HG03139 (cell line): ENCODE measurements around the gene COX5A.
"Not testable (repeated sequence)": the region's sequence is repeated elsewhere in the genome, so short reads cannot be mapped to it uniquely, and the experiment has no call there.

Experiments used
- ATAC-seq: cut with Tn5 transposase; IDR thresholded peaks from one replicate; pipeline ENCODE4 v1.9.1; 2021; ENCODE audit not compliant: unreplicated experiment

The COX5A gene

DNA sequence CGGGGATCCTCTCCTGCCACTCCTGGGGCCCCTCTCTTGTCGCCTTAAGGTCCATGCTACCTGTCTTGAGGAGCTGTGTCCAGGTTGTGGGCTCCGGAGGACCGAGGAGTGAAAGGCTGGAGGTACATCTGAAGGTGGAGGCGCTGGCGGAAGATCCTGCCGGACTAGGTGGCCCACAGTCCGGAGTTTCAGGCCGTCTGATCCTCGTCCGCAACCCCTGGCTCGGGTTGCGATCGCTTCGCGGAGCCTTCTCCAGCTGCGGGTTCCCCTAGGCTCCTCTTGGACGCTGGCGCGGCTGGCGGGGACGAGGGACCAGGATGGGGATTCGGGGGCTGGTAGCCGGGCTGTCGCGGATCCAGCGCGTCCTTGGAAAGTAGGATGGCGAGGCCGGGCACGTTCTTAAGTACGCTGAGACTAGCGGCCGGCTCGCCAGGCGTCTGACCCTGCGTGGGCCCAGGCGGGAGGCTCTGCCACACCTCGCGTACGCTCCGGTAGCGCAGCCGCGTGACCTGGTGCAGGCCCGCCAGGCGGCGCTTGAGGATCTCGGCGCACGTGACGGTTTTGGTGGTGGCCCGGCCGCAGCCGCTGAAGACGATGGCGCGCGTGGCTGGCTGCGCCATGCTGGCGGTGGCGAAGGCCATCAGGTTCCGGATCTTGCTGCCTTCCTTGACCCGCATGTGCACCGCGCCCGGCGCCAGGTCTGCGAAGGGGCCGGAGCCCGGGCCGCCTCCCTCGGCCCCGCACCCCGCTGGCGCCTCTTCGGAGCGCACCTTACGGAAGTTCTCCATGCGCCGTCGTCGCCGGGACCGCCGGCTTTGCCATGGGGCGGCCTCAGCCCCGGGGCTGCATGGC lies 18.1 kb upstream of the COX5A start:
- ATAC-seq: no peak

DNA sequence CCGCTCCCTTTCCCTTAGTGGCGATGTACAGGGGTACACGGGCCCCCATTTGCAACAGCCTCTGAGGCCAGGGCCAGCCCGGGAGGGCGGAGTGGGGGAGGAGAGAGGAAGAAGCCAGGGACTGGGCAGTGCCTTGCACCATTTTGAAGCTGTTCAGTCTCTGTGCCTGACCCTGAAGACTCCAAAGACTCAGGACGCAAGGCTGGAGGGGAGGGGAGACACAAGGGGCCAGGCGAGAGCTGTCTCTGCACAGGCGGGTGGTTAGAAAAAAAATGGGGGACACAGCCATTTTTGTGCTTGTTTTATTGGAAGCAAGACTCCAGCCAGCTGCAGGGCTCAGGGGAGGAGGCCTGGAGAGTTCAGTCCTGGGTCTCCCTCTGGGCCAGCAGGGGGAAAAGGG lies 17.1 kb upstream of the COX5A start:
- no peak for ATAC-seq

DNA sequence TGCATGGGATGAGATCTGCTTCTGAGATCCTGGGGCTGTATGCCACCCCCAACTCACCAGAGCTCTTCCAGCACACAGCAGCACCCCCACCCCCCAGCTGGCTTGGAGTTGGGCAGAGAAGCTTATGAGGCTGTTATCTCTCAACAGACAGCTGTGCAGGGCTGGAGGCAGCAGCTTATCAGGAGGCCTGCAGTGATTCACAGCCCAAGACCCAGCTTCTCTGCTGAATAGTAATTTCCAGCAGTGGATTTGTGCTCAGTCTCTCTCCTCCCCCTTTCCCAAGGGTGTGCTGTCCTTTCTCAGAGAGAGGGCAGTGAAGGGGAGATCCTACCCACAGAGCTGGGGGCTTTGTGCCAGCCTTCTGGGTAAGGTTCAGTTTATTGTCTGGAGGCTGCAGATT lies 16.6 kb upstream of the COX5A start:
- no peak for ATAC-seq

DNA sequence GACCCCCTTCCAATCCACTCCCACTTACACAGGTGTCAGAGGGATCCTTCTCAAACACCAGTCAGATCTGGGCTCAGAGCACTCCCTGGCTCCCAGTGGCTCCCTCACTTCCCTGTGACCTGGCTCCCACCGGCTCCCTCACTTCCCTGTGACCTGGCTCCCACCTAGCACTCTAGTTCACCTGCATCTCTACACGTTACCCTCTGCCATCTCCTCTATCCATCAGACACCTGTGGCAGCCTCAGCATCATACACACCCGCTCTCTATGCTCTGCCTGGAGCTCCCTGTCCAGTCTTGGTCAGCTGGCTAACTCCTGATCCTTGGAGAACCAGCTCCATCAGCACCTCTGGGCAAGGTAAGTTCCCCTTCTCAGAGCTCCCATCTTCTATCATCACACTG lies 13.1 kb upstream of the COX5A start:
- no peak for ATAC-seq

DNA sequence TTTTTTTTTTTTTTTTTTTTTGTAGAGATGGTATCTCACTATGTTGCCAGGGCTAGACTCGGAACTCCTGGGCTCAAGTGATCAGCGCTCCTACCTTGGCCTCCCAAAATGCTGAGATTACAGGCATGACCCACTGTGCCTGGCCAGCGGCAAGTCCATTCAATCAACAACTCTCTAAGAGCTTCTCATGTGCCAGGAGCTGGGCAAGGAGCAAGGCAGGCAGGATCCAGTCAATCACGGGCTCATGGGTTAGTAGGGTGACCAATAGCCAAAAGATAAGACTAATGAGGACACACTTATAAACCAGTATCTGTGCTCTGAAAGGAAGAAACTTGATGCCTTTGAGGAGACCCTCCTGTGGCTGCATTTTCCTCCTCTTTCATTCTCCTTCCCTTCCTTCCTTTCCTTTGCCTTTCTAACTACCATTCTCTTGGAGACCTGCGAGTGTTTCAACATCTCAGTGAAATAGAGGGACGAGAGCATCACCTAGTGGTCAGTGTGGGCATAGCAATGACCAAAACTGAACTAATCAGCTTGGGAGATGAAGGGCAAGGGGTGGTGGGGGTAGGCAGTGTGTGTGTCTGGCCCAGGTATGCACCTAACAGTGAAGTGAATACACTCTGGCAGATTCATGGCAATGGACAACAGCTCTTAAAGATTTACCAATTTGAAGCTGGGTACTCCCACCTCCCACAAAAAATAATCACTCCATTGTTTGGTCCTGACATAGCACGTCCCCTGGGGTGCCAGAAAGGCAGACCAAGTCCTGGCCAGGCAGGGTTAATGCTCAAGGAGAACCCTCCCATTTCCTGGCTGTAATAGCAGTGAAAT lies 12.4 kb upstream of the COX5A start:
- no peak for ATAC-seq

DNA sequence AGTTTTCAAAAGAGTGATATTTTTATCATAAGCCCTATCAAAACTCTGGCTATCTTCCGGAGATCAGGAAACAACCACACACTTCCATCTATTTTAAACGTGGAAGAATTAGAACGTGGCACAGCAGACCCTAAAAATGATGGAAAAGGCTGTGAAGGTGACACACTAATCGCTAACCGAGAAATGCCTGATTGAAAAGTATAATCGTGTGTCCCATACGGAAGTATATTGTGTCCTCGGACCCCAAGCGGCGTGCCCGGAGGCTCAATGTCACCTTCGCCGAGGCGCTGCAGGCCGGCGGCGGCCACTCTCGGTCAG lies 642 bp downstream of the COX5A start:
- no peak for ATAC-seq

DNA sequence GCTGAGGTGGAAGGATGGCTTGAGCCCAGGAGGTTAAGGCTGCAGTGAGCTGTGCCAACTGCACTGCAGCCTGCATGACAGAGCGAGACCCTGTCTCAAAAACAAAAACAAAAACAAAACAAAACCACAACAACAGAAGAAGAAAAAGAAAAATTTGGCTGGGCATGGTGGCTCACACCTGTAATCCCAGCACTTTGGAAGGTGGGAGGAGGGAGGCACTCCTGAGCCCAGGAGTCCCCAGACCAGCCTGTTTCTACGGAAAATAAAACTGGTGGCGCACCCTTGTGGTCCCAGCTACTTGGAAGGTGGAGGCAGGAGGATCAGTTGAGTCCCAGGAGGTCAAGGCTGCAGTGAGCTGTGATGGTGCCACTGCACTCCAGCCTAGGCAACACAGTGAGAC lies 2.7 kb downstream of the COX5A start:
- not testable (repeated sequence) for ATAC-seq

DNA sequence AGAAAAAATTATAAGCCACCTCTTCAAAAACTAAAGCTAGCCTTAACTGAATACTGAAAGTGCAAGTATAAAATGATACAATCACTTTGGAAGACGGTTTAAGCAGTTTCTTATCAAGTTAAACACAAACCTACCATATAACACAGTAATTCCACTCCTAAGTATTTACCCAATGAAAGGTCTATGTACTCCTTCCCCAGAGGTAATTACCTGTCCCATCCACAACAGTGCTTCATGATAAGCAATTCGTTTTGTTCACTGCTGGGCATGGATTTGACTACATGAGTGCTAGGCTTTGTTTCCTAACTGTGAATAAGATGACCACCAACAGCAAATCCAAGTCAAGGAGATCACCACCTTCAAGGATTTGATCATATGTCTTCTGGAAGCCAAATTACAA lies 4.3 kb downstream of the COX5A start:
- no peak for ATAC-seq

DNA sequence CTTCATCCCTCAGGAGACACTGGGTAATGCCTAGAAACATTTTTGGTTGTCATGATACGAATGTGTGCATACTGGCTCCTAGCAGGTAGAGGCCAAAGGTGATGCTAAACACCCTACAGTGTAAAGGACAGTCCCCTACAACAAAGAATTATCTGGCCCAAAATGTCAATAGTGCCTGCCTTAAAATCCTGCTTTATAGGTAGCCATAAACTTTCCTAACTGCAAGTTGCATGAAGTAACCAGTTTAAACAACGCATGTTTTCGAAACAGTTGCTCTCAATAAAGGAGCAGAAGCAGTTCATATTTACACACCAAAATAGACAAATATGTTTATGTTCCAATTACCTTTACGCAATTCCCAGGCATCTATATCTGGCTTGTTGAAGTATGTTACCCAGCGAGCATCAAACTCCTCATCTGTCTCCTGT lies 9.1 kb downstream of the COX5A start:
- no peak for ATAC-seq

DNA sequence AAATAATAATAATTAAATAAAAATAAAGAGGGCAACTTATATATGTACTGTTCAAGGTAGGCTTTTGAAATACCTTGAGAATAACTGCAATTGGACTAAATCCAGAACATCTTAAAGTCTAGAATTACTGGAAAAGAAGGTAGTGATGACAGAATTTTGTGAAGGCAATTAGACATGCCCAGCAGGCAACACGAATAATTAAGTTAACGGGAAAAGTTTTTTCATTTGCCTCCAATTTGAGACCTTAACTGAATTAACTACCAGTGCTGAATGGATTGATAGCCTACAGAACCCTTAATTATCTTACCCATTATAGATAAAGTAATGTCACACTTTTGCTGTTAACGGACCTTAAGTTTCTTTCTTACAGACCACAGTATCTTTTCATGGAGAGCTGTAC lies 13.3 kb downstream of the COX5A start:
- no peak for ATAC-seq

DNA sequence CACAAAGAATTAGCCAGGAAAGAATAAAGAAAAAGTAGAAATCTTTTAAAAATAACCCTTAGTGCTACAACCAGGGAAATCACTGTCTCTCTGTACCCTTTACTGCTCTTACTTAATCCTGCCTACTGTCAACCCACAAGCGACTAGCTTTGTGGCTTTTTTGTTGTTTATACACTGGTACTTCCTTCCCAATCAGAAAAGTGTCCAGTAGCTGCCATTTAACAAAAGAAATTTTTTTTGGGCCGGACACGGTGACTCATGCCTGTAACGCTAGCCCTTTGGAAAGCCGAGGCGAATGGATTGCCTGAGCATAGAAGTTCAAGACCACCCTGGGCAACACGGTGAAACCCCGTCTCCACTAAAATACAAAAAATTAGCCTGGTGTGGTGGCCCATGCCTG lies 17.4 kb downstream of the COX5A start:
- no peak for ATAC-seq

DNA sequence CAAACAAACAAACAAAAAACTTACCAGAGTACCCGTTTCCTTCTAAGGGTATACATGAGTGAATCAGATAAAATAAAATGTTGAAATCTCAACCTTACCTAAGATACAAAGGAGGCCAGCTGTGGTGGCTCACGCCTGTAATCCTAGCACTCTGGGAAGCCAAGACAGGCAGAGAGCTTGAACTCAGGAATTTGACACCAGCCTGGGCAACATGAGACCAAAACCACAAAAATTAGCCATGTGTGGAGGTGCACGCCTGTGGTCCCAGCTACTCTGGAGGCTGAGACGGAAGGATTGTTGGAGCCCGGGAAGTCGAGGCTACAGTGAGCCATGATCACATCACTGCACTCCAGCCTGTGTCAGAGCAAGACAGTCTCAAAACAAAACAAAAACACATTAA lies 20.2 kb downstream of the COX5A start:
- ATAC-seq: no peak

DNA sequence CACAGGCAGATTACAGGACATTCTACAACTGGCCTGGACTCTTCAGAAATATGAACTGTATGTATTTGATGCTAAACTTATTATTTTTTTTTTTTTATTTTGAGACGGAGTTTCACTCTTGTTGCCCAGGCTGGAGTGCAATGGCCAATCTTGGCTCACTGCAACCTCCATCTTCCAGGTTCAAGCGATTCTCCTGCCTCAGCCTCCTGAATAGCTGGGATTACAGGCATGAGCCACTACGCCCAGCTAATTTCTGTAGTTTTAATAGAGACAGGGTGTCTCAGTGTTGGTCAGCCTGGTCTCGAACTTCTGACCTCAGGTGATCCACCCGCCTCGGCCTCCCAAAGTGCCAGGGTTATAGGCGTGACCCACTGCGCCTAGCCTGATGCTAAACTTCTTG lies 24.1 kb downstream of the COX5A start:
- not testable (repeated sequence) for ATAC-seq

DNA sequence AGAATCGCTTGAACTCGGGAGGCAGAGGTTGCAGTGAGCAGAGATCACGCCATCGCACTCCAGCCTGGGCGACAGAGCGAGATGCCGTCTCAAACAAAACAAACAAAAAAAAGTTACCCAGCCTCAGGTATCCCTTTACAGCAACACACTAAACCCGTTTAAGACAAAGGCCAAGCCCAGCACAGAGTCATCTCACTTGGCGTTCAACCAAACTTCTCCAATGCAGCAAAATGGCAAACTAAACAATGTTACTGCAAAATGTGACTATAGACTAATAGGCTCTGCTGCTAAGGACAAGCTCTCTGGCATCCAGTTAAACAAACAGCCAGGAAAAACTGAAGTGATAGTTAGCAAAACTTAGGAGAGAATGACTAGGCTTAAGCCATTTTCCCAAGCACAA lies 24.8 kb downstream of the COX5A start:
- ATAC-seq: no peak

DNA sequence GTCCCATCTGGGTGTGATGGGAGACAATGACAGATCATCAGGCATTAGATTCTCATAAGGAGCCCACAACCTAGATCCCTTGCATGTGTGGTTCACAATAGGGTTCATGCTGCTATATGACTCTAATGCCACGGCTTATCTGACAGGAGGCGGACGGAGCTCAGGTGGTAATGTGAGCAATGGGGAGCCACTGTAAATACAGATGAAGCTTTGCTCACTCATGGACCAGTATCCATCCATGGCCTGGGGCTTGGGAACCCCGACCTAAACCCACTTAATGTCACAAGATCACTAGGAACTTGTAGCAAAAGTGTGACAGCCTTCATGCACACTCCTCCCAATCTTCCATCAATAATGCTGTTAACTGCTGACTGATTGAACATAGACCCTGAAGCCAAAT lies 29.2 kb downstream of the COX5A start:
- no peak for ATAC-seq

DNA sequence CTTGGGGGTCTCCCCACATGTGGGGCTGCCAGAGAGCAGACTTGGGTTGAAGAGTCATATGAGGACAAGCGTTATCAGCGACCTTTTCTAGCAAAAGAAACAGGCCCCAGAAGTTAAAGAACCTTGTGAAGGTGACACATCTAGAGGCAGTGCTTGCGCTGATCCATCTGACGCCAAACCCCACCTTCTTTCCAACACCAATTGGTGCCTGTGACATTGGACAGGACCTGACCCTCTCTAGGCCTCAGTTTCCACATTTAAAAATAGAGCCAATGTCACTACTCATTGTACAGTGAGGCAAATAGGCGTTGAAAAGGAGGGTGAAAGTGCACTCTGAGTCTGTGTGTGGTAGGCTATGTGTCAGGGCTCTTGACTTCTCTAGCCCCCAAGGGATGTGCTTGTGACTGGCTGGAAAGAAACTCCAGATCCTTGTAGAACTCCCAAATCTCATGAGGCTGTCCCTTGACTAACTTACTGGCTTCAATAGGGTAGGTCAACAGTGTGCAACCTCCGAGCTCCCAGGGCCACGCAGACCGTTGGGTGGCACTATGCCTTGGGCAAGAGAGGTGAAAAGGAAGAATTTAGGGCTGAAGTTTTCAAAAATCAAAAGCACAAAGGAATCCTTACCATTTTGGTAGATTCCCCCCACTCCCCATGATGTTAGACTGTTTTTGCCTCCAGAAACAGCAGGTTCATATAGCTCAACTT lies 30.6 kb downstream of the COX5A start:
- ATAC-seq: no peak

DNA sequence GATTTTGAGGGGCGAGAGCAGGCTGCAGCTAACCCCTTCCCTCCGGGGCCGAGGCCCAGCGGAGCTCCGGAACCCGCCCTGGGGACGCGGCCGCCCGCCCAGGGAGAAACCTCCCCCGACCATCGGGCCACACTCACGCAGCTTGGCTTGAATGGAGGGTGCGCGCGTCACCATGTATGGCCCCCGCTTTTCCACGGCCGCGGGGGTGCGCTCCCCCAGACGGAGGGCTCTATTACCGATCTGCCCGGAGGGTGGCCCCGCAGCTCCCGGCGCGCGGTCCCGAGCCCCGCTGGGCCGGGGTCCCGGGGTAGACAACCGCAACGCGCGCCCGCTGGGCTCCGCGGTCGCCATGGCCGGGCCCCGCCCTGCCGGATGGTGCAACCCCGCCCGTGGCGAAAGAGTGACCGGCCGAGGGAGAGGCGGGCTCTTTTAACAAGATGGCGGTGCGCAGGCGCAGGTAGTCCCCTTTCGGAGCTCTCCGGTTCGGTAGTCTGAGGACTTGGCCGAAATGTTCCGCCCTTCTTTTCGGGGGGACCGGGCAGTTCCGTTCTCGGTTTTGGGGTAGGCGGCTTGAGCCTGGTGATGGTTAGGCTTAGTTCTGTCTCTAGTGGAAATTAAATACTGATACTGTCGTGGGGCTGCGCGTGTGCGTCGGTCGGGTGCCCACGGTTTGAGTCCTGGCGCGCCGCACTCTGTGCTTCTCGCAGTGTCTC lies 31.3 kb downstream of the COX5A start, which contains the start of gene FAM219B:
Gene FAM219B, minus strand, starts transcription at position 402 of the 713 bp plus-strand sequence. Its CDS starts 51 bp downstream, at position 351.
- peak; percentile 78 for ATAC-seq

DNA sequence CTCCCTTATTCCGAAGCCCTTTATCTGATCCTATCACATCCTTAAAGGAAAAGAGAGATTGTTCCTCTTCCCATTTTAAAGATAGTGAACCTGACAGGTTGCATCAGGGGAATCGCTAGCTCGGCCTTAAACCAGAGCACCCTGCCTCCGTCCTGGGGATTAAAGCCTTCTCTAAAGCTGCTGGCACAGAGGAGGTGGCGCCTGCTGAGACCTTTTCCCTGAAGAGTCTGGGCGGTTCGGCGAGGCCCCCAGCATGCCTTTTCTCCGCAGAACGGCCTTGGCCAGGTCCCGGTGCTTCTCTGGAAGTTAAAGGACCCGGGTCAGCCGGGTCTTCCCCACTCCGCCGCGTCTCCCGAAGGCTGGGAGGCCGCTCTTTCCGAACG lies 31.8 kb downstream of the COX5A start:
- ATAC-seq: peak; percentile 21

DNA sequence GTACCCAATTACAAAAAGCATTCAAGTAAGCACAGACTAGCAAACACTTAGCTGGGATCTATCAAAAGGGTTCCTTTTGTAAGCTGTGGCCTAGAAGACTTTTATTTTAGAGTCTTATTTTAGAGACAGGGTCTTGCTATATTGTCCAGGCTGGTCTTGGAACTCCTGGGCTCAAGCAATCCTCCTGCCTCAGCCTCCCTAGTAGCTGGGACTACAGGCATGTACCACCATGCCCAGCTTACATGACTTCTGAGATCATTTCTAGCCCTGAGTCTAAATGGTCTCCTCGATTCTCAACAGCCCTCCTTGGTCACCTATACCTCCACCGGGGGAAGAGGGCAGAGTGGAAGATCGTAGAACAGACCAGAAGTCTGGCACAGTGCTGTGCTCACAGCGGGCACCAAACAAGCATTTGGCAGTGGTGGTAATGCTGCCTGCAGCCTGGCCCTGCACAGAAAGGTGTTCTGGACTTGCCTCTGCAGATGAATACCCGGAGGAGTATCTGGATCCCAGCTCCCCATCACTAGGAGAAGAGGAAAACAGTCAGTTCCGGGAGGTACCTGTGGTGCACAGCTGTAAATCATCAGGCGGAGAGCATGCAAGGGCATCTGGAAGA lies 33.6 kb downstream of the COX5A start:
- no peak for ATAC-seq

DNA sequence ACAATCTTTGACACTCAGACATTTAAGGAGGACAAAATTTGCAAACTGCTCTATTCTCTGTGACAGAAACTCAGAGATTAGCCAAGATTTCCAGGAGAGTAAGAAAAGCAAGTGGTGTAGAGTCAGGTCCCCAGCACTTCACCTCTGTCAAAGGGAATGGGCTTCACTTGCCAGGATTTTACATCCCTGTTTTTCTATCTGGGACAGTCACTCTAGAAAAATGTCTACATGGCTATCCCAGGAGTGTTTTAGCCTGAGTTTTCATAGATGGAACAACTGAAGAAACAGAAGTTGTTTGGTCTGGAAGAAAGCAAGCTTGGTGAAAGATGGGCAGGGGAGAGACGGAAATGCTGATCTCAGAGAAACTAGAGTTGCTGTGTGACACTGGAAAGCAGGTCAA lies 34.2 kb downstream of the COX5A start:
- no peak for ATAC-seq
